HCT116 (cell line): ENCODE results near the gene ANXA10.

Experiments
- CEBPB ChIP-seq: IDR thresholded peaks from 2 replicates; pipeline ENCODE4 v1.6.1; 2012; ENCODE audit warnings: low read depth
- CTCF ChIP-seq, 3 experiments: fragments of 200-600 bp in 1 of 3; sonication (generic) in 1 of 3; IDR thresholded peaks in 2 of 3; conservative IDR thresholded peaks in 1 of 3; 2 replicates each; pipeline ENCODE4 v1.5.1; 2012 to 2017; ENCODE audit warnings: low read depth in 2 of 3, low read length in 2 of 3, antibody characterized with exemption in 1 of 3, borderline replicate concordance in 1 of 3, control low read depth in 1 of 3, mild to moderate bottlenecking in 1 of 3, mixed read lengths in 1 of 3, mixed run types in 1 of 3, moderate library complexity in 1 of 3; ENCODE audit not compliant: insufficient read depth in 1 of 3
- ELF1 ChIP-seq: IDR thresholded peaks from 2 replicates; pipeline ENCODE4 v1.6.1; 2012; ENCODE audit warnings: low read depth, borderline replicate concordance
- POLR2A ChIP-seq: IDR thresholded peaks from 2 replicates; pipeline ENCODE4 v1.7.0; 2011; ENCODE audit warnings: borderline replicate concordance; ENCODE audit not compliant: insufficient read depth, insufficient read length; ENCODE audit errors: extremely low read depth

- TF ChIP-seq POLR2A, result no peak
- TF ChIP-seq CTCF (IDR thresholded peaks at IDR 0.05 in 2 of 3, conservative IDR thresholded peaks at IDR 0.05 in 1 of 3; ENCODE audit: borderline replicate concordance in 1 of 3, insufficient read depth in 1 of 3, low read depth in 2 of 3, low read length in 2 of 3), result no peak
- no peak for TF ChIP-seq ELF1
- TF ChIP-seq CEBPB, result no peak
These were observed at the start of gene ANXA10 for GRCh38 chr4:168092176-168092712.
